Neural cell (in vitro differentiated cells): ENCODE results near the gene ETNK2. TPM values are rescaled to one million over a fixed set of nuclear protein-coding genes. Genes with fewer than 3 reads are reported as not detected.

Source experiments
- H2AFZ ChIP-seq: fragments of 200-600, 300-800 bp; sonication (generic), shearing (Covaris generic); 2 replicates; pipeline ENCODE4 v1.6.0; 2014; ENCODE audit warnings: low read depth, mild to moderate bottlenecking, antibody characterized with exemption, low read length, moderate library complexity
- H3F3A ChIP-seq: fragments of 200-600 bp; shearing (Covaris generic); 2 replicates; pipeline ENCODE4 v1.6.1; 2016; ENCODE audit warnings: mild to moderate bottlenecking, moderate library complexity, mixed read lengths, antibody characterized with exemption, low read length; ENCODE audit not compliant: insufficient read depth, poor library complexity, severe bottlenecking
- H3K27ac ChIP-seq: fragments of 200-600, 300-800 bp; sonication (generic), shearing (Covaris generic); 2 replicates; pipeline ENCODE4 v1.5.1; 2014; ENCODE audit warnings: mild to moderate bottlenecking, low read length, moderate library complexity
- H3K27me3 ChIP-seq: fragments of 300-800, 200-600 bp; sonication (generic), shearing (Covaris generic); 2 replicates; pipeline ENCODE4 v1.6.0; 2014; ENCODE audit warnings: mild to moderate bottlenecking, low read depth, low read length, moderate library complexity; ENCODE audit not compliant: insufficient read depth
- H3K36me3 ChIP-seq: fragments of 300-800, 200-600 bp; sonication (generic), shearing (Covaris generic); 2 replicates; pipeline ENCODE4 v1.5.1; 2014; ENCODE audit warnings: mild to moderate bottlenecking, antibody characterized with exemption, low read length, moderate library complexity; ENCODE audit not compliant: insufficient read depth
- H3K4me2 ChIP-seq: fragments of 300-800, 200-600 bp; sonication (generic), shearing (Covaris generic); 2 replicates; pipeline ENCODE4 v1.6.0; 2014; ENCODE audit warnings: mild to moderate bottlenecking, low read length
- H3K4me3 ChIP-seq: fragments of 300-800, 200-600 bp; sonication (generic), shearing (Covaris generic); 2 replicates; pipeline ENCODE4 v1.5.1; 2014; ENCODE audit warnings: mild to moderate bottlenecking, low read length, moderate library complexity
- H3K79me2 ChIP-seq: fragments of 200-600 bp; shearing (Covaris generic); replicated peaks from 2 replicates; pipeline ENCODE4 v1.6.0; 2014; ENCODE audit warnings: mild to moderate bottlenecking, low read length, moderate library complexity; ENCODE audit not compliant: insufficient read depth
- H3K9ac ChIP-seq: fragments of 300-800, 200-600 bp; sonication (generic), shearing (Covaris generic); 2 replicates; pipeline ENCODE4 v1.6.1; 2016; ENCODE audit warnings: mild to moderate bottlenecking, low read length, mixed read lengths
- H3K9me2 ChIP-seq: fragments of 200-600 bp; shearing (Covaris generic); 2 replicates; pipeline ENCODE4 v1.6.1; 2016; ENCODE audit warnings: mild to moderate bottlenecking, low read length, mixed read lengths; ENCODE audit not compliant: insufficient read depth
- H3K9me3 ChIP-seq: fragments of 200-600, 300-800 bp; sonication (generic), shearing (Covaris generic); 2 replicates; pipeline ENCODE4 v1.6.1; 2016; ENCODE audit warnings: mild to moderate bottlenecking, mixed run types, low read length, moderate library complexity, mixed read lengths
- H4K20me1 ChIP-seq: fragments of 200-600 bp; shearing (Covaris generic); 2 replicates; pipeline ENCODE4 v1.6.1; 2016; ENCODE audit warnings: mild to moderate bottlenecking, mixed run types; ENCODE audit not compliant: insufficient read depth
- EP300 ChIP-seq: fragments of 450-650 bp; conservative IDR thresholded peaks from 2 replicates; pipeline ENCODE4 v1.6.1; 2014; ENCODE audit warnings: antibody characterized with exemption, mild to moderate bottlenecking, moderate library complexity; ENCODE audit not compliant: poor library complexity, severe bottlenecking
- EZH2 ChIP-seq: fragments of 200-600, 300-800 bp; shearing (Covaris generic), sonication (generic); IDR thresholded peaks from 2 replicates; pipeline ENCODE4 v1.6.1; 2014; ENCODE audit warnings: antibody characterized with exemption, low read length, borderline replicate concordance, mild to moderate bottlenecking; ENCODE audit not compliant: insufficient read depth, poor library complexity, severe bottlenecking
- MXI1 ChIP-seq: fragments of 450-650 bp; conservative IDR thresholded peaks from 2 replicates; pipeline ENCODE4 v1.6.1; 2014; ENCODE audit warnings: antibody characterized with exemption, mild to moderate bottlenecking; ENCODE audit not compliant: poor library complexity, severe bottlenecking
- POLR2AphosphoS5 ChIP-seq: IDR thresholded peaks from 2 replicates; pipeline ENCODE4 v1.6.1; 2012
- RAD21 ChIP-seq: fragments of 450-650 bp; conservative IDR thresholded peaks from 2 replicates; pipeline ENCODE4 v1.6.1; 2014; ENCODE audit warnings: antibody characterized with exemption, mild to moderate bottlenecking, moderate library complexity
- SMC3 ChIP-seq: fragments of 450-650 bp; conservative IDR thresholded peaks from 2 replicates; pipeline ENCODE4 v1.6.1; 2014; ENCODE audit warnings: antibody characterized with exemption, mild to moderate bottlenecking, moderate library complexity; ENCODE audit not compliant: poor library complexity
- TAF1 ChIP-seq: IDR thresholded peaks from 2 replicates; pipeline ENCODE4 v1.6.1; 2012; ENCODE audit warnings: low read depth
- polyA plus RNA-seq: library from polyadenylated mRNA; depleted of rRNA; stranded (reverse); fragments of >200 nt; gene quantifications from 2 replicates; pipeline ENCODE4 v1.2.3, GENCODE V29; 2014
- TF ChIP-seq, protein P1 (sequence below): fragments of 450-650 bp; IDR thresholded peaks from 2 replicates; pipeline ENCODE4 v1.5.1; 2014; ENCODE audit warnings: antibody characterized with exemption, mild to moderate bottlenecking, moderate library complexity; ENCODE audit not compliant: poor library complexity, severe bottlenecking
- TF ChIP-seq, protein P2 (sequence below): IDR thresholded peaks from 2 replicates; pipeline ENCODE4 v1.6.1; 2012; ENCODE audit warnings: borderline replicate concordance

ETNK2 gene
- polyA plus RNA-seq, 1 donor from 2014 or later: 26.7 TPM

DNA sequence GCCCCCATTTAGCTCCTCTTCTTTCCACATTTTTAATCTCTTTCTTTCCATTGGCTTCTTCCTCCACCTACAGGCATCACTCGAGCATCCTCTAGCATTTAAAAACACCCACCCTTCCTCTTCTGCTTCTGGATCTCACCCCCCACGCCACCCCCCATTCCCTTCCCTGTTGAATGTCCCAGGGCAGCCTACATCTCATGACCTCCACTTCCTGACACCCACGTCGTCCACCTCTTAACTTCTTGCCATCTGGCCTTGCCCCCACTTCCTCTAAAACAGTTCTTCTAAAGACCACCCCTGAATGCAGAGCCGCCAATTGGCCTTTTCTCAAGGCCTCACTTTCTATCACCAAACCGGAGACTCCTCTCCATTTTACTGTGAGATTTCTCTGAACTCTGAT, 6.1 kb upstream of the ETNK2 start:
- H3F3A ChIP-seq: no peaks in the 10 kb centered on the region
- TF ChIP-seq, protein P1, sequence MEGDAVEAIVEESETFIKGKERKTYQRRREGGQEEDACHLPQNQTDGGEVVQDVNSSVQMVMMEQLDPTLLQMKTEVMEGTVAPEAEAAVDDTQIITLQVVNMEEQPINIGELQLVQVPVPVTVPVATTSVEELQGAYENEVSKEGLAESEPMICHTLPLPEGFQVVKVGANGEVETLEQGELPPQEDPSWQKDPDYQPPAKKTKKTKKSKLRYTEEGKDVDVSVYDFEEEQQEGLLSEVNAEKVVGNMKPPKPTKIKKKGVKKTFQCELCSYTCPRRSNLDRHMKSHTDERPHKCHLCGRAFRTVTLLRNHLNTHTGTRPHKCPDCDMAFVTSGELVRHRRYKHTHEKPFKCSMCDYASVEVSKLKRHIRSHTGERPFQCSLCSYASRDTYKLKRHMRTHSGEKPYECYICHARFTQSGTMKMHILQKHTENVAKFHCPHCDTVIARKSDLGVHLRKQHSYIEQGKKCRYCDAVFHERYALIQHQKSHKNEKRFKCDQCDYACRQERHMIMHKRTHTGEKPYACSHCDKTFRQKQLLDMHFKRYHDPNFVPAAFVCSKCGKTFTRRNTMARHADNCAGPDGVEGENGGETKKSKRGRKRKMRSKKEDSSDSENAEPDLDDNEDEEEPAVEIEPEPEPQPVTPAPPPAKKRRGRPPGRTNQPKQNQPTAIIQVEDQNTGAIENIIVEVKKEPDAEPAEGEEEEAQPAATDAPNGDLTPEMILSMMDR: no peak
- TF ChIP-seq, protein P2, sequence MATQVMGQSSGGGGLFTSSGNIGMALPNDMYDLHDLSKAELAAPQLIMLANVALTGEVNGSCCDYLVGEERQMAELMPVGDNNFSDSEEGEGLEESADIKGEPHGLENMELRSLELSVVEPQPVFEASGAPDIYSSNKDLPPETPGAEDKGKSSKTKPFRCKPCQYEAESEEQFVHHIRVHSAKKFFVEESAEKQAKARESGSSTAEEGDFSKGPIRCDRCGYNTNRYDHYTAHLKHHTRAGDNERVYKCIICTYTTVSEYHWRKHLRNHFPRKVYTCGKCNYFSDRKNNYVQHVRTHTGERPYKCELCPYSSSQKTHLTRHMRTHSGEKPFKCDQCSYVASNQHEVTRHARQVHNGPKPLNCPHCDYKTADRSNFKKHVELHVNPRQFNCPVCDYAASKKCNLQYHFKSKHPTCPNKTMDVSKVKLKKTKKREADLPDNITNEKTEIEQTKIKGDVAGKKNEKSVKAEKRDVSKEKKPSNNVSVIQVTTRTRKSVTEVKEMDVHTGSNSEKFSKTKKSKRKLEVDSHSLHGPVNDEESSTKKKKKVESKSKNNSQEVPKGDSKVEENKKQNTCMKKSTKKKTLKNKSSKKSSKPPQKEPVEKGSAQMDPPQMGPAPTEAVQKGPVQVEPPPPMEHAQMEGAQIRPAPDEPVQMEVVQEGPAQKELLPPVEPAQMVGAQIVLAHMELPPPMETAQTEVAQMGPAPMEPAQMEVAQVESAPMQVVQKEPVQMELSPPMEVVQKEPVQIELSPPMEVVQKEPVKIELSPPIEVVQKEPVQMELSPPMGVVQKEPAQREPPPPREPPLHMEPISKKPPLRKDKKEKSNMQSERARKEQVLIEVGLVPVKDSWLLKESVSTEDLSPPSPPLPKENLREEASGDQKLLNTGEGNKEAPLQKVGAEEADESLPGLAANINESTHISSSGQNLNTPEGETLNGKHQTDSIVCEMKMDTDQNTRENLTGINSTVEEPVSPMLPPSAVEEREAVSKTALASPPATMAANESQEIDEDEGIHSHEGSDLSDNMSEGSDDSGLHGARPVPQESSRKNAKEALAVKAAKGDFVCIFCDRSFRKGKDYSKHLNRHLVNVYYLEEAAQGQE: no peak
- TF ChIP-seq EZH2 (no peak), RAD21 (no peak), POLR2AphosphoS5 (no peak), TAF1 (no peak), MXI1 (no peak), EP300 (no peak), SMC3 (no peak)
- H2AFZ ChIP-seq: no peak overlapping the region
- peaks cover 13% of the 10 kb centered on the region for H3K27me3 ChIP-seq
- H3K4me3 ChIP-seq: no peak overlapping the region
- no peaks in the 10 kb centered on the region for H4K20me1 ChIP-seq
- no peaks in the 10 kb centered on the region for H3K79me2 ChIP-seq
- no peak overlapping the region for H3K4me2 ChIP-seq
- H3K9ac ChIP-seq: no peak overlapping the region
- no peak overlapping the region for H3K27ac ChIP-seq
- no peaks in the 10 kb centered on the region for H3K36me3 ChIP-seq
- no peaks in the 10 kb centered on the region for H3K9me3 ChIP-seq
- H3K9me2 ChIP-seq: no peaks in the 10 kb centered on the region

DNA sequence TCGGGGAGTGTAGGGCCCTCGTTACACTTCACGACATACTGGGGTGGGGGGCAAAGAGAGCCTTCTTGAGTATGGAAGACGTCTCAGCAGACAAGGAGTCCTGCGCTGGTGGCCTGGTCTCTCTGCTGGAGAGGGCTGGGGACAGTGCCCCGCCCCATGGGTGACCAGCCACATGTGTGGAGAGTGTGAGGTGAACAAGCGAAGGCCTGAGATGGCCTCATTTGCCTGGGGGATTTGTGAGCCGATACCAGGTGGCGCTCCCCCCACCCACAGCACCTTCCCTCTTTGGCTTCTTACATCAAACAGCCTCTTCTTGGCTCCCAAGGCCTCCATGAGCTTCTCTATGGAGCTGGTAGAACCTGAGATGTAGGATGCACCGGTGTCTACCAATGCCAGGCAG, 4.0 kb upstream of the ETNK2 start:
- Histone ChIP-seq H3K9me3 (no peaks in the 10 kb centered on the region), H3K27me3 (peaks cover 19% of the 10 kb centered on the region), H3F3A (no peaks in the 10 kb centered on the region), H3K4me3 (no peak overlapping the region), H4K20me1 (no peaks in the 10 kb centered on the region), H3K9me2 (no peaks in the 10 kb centered on the region), H2AFZ (no peak overlapping the region), H3K79me2 (no peaks in the 10 kb centered on the region), H3K4me2 (no peak overlapping the region), H3K9ac (no peak overlapping the region), H3K27ac (no peak overlapping the region), H3K36me3 (no peaks in the 10 kb centered on the region)
- TF ChIP-seq, protein P2: no peak
- TF ChIP-seq MXI1: no peak
- TF ChIP-seq EZH2: no peak
- no peak for TF ChIP-seq TAF1
